Gastroesophageal sphincter (tissue), 4 donors: ENCODE results near the gene SERPINE3. TPM values are rescaled to one million over a fixed set of nuclear protein-coding genes. Genes with fewer than 3 reads are reported as not detected.

Source experiments
- ATAC-seq: fragments of 150-250 bp; one replicate; pipeline ENCODE4 v1.9.1; 2016; ENCODE audit warnings: mild to moderate bottlenecking, moderate library complexity
- H3K27ac ChIP-seq, 4 donors: fragments of 200-600 bp; sonication (generic) in 3 of 4; 1 replicate in 3 of 4; 2 replicates in 1 of 4; pipeline ENCODE4 v1.5.1; 2016 to 2019
- H3K27me3 ChIP-seq: fragments of 200-600 bp; sonication (generic); one replicate; pipeline ENCODE4 v1.5.1; 2019
- H3K36me3 ChIP-seq, 2 donors: fragments of 200-600 bp; sonication (generic); one replicate each; pipeline ENCODE4 v1.5.1; 2019; ENCODE audit warnings: control low read depth in 1 of 2
- H3K4me1 ChIP-seq, 3 donors: fragments of 200-600 bp; sonication (generic); 1 replicate in 2 of 3; 2 replicates in 1 of 3; pipeline ENCODE4 v1.5.1; 2016 to 2019; ENCODE audit warnings: control low read depth in 2 of 3
- H3K4me3 ChIP-seq, 2 donors: fragments of 200-600 bp; sonication (generic); one replicate each; pipeline ENCODE4 v1.5.1; 2019; ENCODE audit warnings: mild to moderate bottlenecking in 1 of 2, moderate library complexity in 1 of 2
- H3K9me3 ChIP-seq, 3 donors: fragments of 200-600 bp; sonication (generic); one replicate each; pipeline ENCODE4 v1.5.1; 2017 to 2019; ENCODE audit warnings: control low read depth in 2 of 3
- EP300 ChIP-seq: sonication (generic); formaldehyde crosslinking; IDR thresholded peaks from one replicate; pipeline ENCODE4 v1.6.1; 2017; ENCODE audit warnings: antibody characterized with exemption, mild to moderate bottlenecking
- POLR2A ChIP-seq, 2 donors: fragments of 450-650 bp; IDR thresholded peaks; one replicate each; pipeline ENCODE4 v1.6.1; 2017; ENCODE audit warnings: antibody characterized with exemption in 2 of 2, mild to moderate bottlenecking in 2 of 2, moderate library complexity in 1 of 2
- POLR2AphosphoS5 ChIP-seq: sonication (generic); formaldehyde crosslinking; IDR thresholded peaks from one replicate; pipeline ENCODE4 v1.6.1; 2017; ENCODE audit warnings: antibody characterized with exemption
- WGBS, 2 donors: methylation state at CpG; one replicate each; pipeline ENCODE4 v1.1.5; 2018; ENCODE audit warnings: low coverage in 1 of 2; 5-methylcytosine and 5-hydroxymethylcytosine counted together
- total RNA-seq, 4 donors: library from RNA; depleted of rRNA; stranded (reverse); fragments of >200 nt; gene quantifications; one replicate each; pipeline ENCODE4 v1.1.0, GENCODE V29; 2016
- TF ChIP-seq, protein P1 (sequence below), 4 experiments: fragments of 200-600 bp in 2 of 4; fragments of 450-650 bp in 2 of 4; sonication (generic) in 1 of 4; IDR thresholded peaks; one replicate each; pipeline ENCODE4 v1.5.1; 2017 to 2019; ENCODE audit warnings: antibody characterized with exemption in 4 of 4, mild to moderate bottlenecking in 2 of 4, moderate library complexity in 2 of 4

Gene SERPINE3
- total RNA-seq, 4 donors from 2014 or later, result 0.78 TPM; not detected in 3

DNA sequence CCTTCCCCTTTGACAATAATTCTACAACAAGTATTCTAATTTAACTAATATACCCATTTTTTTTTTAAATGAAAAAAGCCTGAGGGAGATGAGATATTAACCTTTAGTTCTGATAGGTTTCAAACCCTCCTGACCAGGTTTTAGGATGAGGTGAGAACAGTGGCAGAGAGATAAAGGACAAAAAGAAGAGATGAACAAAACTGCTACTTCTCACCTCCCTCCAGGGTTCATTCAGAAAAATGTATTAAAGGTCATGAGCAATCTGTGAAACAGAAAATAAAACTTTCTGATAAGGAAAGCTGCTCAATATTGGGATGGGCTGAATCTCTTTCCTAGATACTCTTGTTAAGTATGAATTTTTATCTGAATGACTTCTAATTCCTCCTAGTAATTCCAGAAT is 24.1 kb downstream of the SERPINE3 start:
- peaks cover 0 to 67% of the 10 kb centered on the region in 2 donors for H3K36me3 ChIP-seq
- no peaks in the 10 kb centered on the region for H3K9me3 ChIP-seq
- H3K27ac ChIP-seq, result no peak overlapping the region
- no peaks in the 10 kb centered on the region for H3K4me1 ChIP-seq
- H3K4me3 ChIP-seq, result no peak overlapping the region
- no peak for TF ChIP-seq POLR2AphosphoS5
- no peak for TF ChIP-seq POLR2A (IDR thresholded peaks at IDR 0.05)
- no peak for TF ChIP-seq EP300
- TF ChIP-seq, protein P1, sequence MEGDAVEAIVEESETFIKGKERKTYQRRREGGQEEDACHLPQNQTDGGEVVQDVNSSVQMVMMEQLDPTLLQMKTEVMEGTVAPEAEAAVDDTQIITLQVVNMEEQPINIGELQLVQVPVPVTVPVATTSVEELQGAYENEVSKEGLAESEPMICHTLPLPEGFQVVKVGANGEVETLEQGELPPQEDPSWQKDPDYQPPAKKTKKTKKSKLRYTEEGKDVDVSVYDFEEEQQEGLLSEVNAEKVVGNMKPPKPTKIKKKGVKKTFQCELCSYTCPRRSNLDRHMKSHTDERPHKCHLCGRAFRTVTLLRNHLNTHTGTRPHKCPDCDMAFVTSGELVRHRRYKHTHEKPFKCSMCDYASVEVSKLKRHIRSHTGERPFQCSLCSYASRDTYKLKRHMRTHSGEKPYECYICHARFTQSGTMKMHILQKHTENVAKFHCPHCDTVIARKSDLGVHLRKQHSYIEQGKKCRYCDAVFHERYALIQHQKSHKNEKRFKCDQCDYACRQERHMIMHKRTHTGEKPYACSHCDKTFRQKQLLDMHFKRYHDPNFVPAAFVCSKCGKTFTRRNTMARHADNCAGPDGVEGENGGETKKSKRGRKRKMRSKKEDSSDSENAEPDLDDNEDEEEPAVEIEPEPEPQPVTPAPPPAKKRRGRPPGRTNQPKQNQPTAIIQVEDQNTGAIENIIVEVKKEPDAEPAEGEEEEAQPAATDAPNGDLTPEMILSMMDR (IDR thresholded peaks at IDR 0.05), result no peak
- ATAC-seq, result no peak
- H3K27me3 ChIP-seq, result no peaks in the 10 kb centered on the region

DNA sequence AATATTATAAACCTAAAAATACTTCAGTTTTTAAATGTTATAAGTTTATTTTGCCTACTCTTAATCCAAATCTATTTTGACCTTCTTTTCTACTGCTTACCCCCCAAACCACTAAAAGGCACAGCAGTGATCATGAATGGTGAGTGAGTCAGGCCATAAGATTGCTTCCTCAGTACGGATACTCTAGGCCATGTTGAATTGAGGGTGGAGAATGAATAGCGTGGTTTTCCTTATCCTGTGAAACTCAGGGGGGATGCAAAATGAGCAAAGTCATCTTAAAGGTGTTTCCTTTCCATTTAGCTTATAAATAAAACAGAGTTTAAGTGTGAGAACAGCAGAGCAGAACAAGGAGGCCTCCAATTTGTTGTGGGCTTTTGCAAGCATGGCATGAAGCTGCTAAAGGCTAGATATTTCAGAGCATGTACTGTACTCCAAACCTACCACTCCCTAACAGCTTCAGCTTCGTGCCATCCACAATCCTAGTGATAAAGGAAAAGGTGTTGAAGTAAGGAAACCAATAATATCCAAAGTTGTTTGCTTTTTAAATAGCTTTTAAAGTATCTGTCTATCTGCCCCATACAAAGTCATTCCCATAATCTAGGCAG is 25.0 kb downstream of the SERPINE3 start:
- H3K27ac ChIP-seq, result no peak overlapping the region
- no peak overlapping the region for H3K4me3 ChIP-seq
- H3K27me3 ChIP-seq, result no peaks in the 10 kb centered on the region
- ATAC-seq, result no peak
- 67 to 71% methylated on average over 1 to 3 of the region's 3 CpGs for WGBS, 2 donors
- TF ChIP-seq EP300, result no peak
- TF ChIP-seq, protein P1 (IDR thresholded peaks at IDR 0.05), result no peak
- no peak for TF ChIP-seq POLR2A (IDR thresholded peaks at IDR 0.05)
- no peak for TF ChIP-seq POLR2AphosphoS5
- H3K36me3 ChIP-seq, result peaks cover 0 to 76% of the 10 kb centered on the region in 2 donors
- no peaks in the 10 kb centered on the region for H3K9me3 ChIP-seq
- H3K4me1 ChIP-seq, result no peaks in the 10 kb centered on the region

DNA sequence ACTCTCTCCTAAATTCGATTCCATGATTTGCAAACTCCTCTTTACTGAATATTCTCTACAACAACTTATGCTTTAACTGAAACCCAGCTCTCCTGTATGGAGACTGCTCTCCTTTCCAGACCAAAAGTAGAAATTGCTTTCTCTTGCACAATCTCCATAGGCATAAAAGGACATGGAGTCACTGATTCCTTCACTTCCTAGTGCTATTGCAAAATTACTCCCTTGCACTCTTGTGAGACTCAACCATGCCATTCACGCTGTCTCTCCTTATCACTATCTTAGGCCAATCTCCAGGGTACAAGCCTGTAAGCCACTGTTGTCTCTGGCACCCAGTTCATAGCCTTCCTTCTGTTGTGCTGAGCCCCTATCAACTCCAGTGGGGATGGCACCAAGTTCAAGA is 30.6 kb downstream of the SERPINE3 start:
- TF ChIP-seq POLR2AphosphoS5, result no peak
- TF ChIP-seq EP300, result no peak
- TF ChIP-seq, protein P1 (IDR thresholded peaks at IDR 0.05), result no peak
- TF ChIP-seq POLR2A (IDR thresholded peaks at IDR 0.05), result no peak
- Histone ChIP-seq H3K4me1 (no peaks in the 10 kb centered on the region), H3K36me3 (peaks cover 0 to 91% of the 10 kb centered on the region in 2 donors), H3K4me3 (no peak overlapping the region), H3K27ac (no peak overlapping the region), H3K9me3 (no peaks in the 10 kb centered on the region), H3K27me3 (no peaks in the 10 kb centered on the region)
- WGBS, 2 donors, result 88% methylated on average over 1 of the region's 2 CpGs; no CpG with 5 or more reads in 1 of the 2 donors
- no peak for ATAC-seq

DNA sequence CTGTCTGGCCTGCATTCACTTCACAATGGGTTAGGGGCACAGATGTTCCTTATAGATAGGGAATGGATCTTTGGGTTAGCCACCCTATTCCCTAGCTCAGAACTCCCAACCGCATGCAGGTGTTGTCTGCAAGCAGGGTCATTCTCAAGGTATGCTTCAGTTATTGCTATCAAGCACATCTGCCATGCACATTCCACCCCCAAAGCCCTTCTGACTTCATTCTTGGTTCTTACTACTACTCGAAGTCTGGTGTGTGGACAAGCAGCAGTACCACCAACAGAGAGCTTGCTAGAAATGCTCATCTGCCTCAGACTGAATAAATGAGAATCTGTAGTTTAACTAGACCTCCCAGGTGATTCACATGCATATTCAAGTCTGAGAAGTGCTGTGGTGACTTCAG is 31.3 kb downstream of the SERPINE3 start:
- Histone ChIP-seq H3K9me3 (no peaks in the 10 kb centered on the region), H3K4me3 (no peak overlapping the region), H3K27ac (no peak overlapping the region), H3K36me3 (peaks cover 0 to 93% of the 10 kb centered on the region in 2 donors), H3K27me3 (no peaks in the 10 kb centered on the region), H3K4me1 (no peaks in the 10 kb centered on the region)
- 93% methylated on average over 2 of the region's 2 CpGs; no CpG with 5 or more reads in 1 of the 2 donors for WGBS, 2 donors
- TF ChIP-seq, protein P1 (IDR thresholded peaks at IDR 0.05), result no peak
- TF ChIP-seq POLR2A (IDR thresholded peaks at IDR 0.05) (no peak), POLR2AphosphoS5 (no peak)
- no peak for ATAC-seq

DNA sequence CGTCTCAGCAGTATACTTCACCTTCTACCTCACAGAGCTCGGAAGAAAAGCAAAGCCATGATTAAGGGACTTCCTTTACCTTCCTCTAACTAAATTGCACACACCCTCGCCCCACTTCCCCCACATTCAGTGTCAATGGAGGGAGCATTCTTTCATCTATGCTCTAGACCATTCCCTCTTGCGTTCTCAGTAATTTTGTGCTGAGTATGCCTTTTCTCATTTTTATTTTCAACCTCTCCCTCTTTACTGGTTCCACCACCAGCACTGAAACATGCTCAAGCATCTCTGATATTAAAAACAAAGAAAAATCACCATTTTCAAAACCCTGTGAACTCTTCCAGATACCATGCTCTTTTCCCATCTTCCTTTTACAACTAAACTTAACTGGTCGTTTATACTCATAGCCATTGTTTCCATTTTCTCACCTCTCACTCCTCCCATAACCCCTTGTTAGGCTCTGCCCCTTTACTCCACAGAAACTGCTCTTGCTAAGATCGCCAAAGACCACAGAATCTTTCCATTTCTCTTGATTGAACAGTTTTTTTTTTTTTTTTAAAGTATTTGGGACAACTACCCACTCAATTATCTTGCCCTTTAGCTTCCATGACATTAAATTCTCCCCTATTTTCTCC is 32.4 kb downstream of the SERPINE3 start:
- WGBS, 2 donors, result 87 to 97% methylated on average over 6 of the region's 6 CpGs
- Histone ChIP-seq H3K4me3 (no peak overlapping the region), H3K27me3 (no peaks in the 10 kb centered on the region), H3K4me1 (no peaks in the 10 kb centered on the region), H3K27ac (no peak overlapping the region), H3K9me3 (no peaks in the 10 kb centered on the region), H3K36me3 (peaks cover 0 to 91% of the 10 kb centered on the region in 2 donors)
- TF ChIP-seq POLR2AphosphoS5 (no peak), EP300 (no peak), POLR2A (IDR thresholded peaks at IDR 0.05) (no peak)
- TF ChIP-seq, protein P1 (IDR thresholded peaks at IDR 0.05), result no peak
- no peak for ATAC-seq
